Fibroblast of lung (primary cell): ENCODE measurements around the gene CD69.
"Not testable (repeated sequence)": the region's sequence is repeated elsewhere in the genome, so short reads cannot be mapped to it uniquely, and the experiment has no call there.

Experiments used
- CTCF ChIP-seq, 2 donors: IDR thresholded peaks in 1 of 2; conservative IDR thresholded peaks in 1 of 2; 1 replicate in 1 of 2; 2 replicates in 1 of 2; pipeline ENCODE4 v1.5.1; 2011 to 2012; ENCODE audit warnings: low read length in 2 of 2, control low read depth in 1 of 2, inconsistent platforms in 1 of 2, low read depth in 1 of 2, mild to moderate bottlenecking in 1 of 2
- EZH2 ChIP-seq: IDR thresholded peaks from 2 replicates; pipeline ENCODE4 v1.5.1; 2012; ENCODE audit warnings: low read length, control low read depth, mild to moderate bottlenecking; ENCODE audit errors: missing control alignments

- TF ChIP-seq CTCF (conservative IDR thresholded peaks at IDR 0.05 in 1 of 2, IDR thresholded peaks at IDR 0.05 in 1 of 2; ENCODE audit: low read depth in 1 of 2, low read length in 2 of 2); EZH2: not testable (repeated sequence)
These were observed 21.1 kb downstream of the CD69 start for GRCh38 chr12:9739404-9740105.
